GM13976 (cell line): ENCODE measurements around the gene PHF1.
A peak's percentile ranks its signal among the peaks of the same experiment; 100 is the strongest.

Experiments used
- DNase-seq: peaks from one replicate; pipeline ENCODE4 v3.0.0; 2012; ENCODE audit warnings: low spot score
- CTCF ChIP-seq: IDR thresholded peaks from 2 replicates; pipeline ENCODE4 v1.5.1; 2012; ENCODE audit warnings: borderline replicate concordance, mild to moderate bottlenecking; ENCODE audit not compliant: insufficient read depth; ENCODE audit errors: extremely low read depth, missing control alignments, control extremely low read depth
- in situ Hi-C: fragments of 300-500 bp; cut with MboI; formaldehyde crosslinking; loops from one replicate; pipeline ENCODE4 v1.12.0; 2022; ENCODE audit warnings: low sequenced_read_pairs, mixed read lengths, inconsistent platforms; ENCODE audit not compliant: unreplicated experiment

Gene PHF1

GRCh38 chr6:33384581-33385020 lies 26.2 kb upstream of the PHF1 start:
- DNase-seq = no peak
- in situ Hi-C loops = no loop called here
- TF ChIP-seq CTCF = no peak

- in situ Hi-C loops = no loop called here
- no peak for DNase-seq
- TF ChIP-seq CTCF = no peak
These were observed 20.6 kb upstream of the PHF1 start for GRCh38 chr6:33390173-33390572.

- no peak for TF ChIP-seq CTCF
- DNase-seq = no peak
- in situ Hi-C loops = no loop called here
These were observed 20.0 kb upstream of the PHF1 start for GRCh38 chr6:33390767-33391277.

GRCh38 chr6:33391278-33391921 lies 19.4 kb upstream of the PHF1 start, which contains the start of gene KIFC1:
Gene KIFC1, plus strand, starts transcription at chr6:33391823. Its CDS starts 163 bp downstream, at chr6:33391986.
- peak; percentile 97 for DNase-seq
- TF ChIP-seq CTCF = peak; percentile 95
- in situ Hi-C loops = no loop called here

GRCh38 chr6:33391922-33392594 lies 18.8 kb upstream of the PHF1 start:
- in situ Hi-C loops = no loop called here
- TF ChIP-seq CTCF = no peak
- DNase-seq = peak; percentile 62

- in situ Hi-C loops = no loop called here
- TF ChIP-seq CTCF = no peak
- DNase-seq = no peak
These were observed 18.2 kb upstream of the PHF1 start for GRCh38 chr6:33392595-33392948.
